IMR-90 (cell line): Measurements from ENCODE around the gene NR4A2. TPM values are rescaled to one million over a fixed set of nuclear protein-coding genes. Genes with fewer than 3 reads are reported as not detected.

Experiments
- ATAC-seq: fragments of 200-7000 bp; cut with Tn5 transposase; 2 replicates; pipeline ENCODE4 v1.9.1; 2020; ENCODE audit warnings: low read depth, mild to moderate bottlenecking, moderate library complexity
- BruUV-seq: library from RNA; stranded (reverse); fragments of 400-500 nt; replicated peaks from 2 replicates; lab custom pipeline; 2021; lab: Mats Ljungman, UMichigan
- CTCF ChIA-PET: fragments of 300-600 bp; formaldehyde crosslinking; extraction: SDS; loops from one replicate; lab custom pipeline; 2021; ENCODE audit warnings: antibody characterized with exemption; lab: Yijun Ruan, JAX
- POLR2A ChIA-PET: fragments of 300-600 bp; sonication (Branson Sonifier 250); formaldehyde crosslinking; loops from one replicate; lab custom pipeline; 2022; ENCODE audit warnings: antibody characterized with exemption; ENCODE audit not compliant: unreplicated experiment; lab: Charles Lee
- DNase-seq: peaks from one replicate; pipeline ENCODE4 v3.0.0; 2013
- H2AFZ ChIP-seq: replicated peaks from 2 replicates; pipeline ENCODE3; 2013; ENCODE audit warnings: low read length, mild to moderate bottlenecking; ENCODE audit not compliant: poor library complexity
- H2AK5ac ChIP-seq: 2 replicates; pipeline ENCODE4 v1.6.1; 2013; ENCODE audit warnings: low read depth, low read length, inconsistent platforms
- H2AK9ac ChIP-seq: replicated peaks from 2 replicates; pipeline ENCODE3; 2013; ENCODE audit warnings: mild to moderate bottlenecking, low read depth, low read length, moderate library complexity; ENCODE audit not compliant: poor library complexity
- H2BK120ac ChIP-seq: 2 replicates; pipeline ENCODE4 v1.6.1; 2013; ENCODE audit warnings: low read depth, low read length, inconsistent platforms
- H2BK15ac ChIP-seq: 3 replicates; pipeline ENCODE4 v1.6.1; 2013; ENCODE audit warnings: low read depth, low read length, inconsistent platforms
- H2BK20ac ChIP-seq: 2 replicates; pipeline ENCODE4 v1.6.1; 2013; ENCODE audit warnings: low read depth, mild to moderate bottlenecking, inconsistent platforms, low read length, moderate library complexity
- H2BK5ac ChIP-seq: 2 replicates; pipeline ENCODE4 v1.6.1; 2013; ENCODE audit warnings: mild to moderate bottlenecking, low read depth, low read length, inconsistent platforms; ENCODE audit not compliant: poor library complexity, severe bottlenecking
- H3K14ac ChIP-seq: replicated peaks from 2 replicates; pipeline ENCODE4 v1.6.1; 2013; ENCODE audit warnings: low read depth, low read length, inconsistent platforms
- H3K18ac ChIP-seq: 2 replicates; pipeline ENCODE4 v1.6.1; 2013; ENCODE audit warnings: low read depth, low read length, control low read depth
- H3K23ac ChIP-seq: 2 replicates; pipeline ENCODE4 v1.6.1; 2013; ENCODE audit warnings: low read depth, low read length, inconsistent platforms
- H3K27ac ChIP-seq: 2 replicates; pipeline ENCODE4 v1.5.1; 2013; ENCODE audit warnings: mild to moderate bottlenecking, control low read depth, low read length; ENCODE audit not compliant: insufficient read depth
- H3K27me3 ChIP-seq: 2 replicates; pipeline ENCODE4 v1.6.1; 2013; ENCODE audit warnings: low read length; ENCODE audit not compliant: control insufficient read depth, insufficient read depth
- H3K36me3 ChIP-seq: 2 replicates; pipeline ENCODE4 v1.6.1; 2013; ENCODE audit warnings: low read length, mixed read lengths; ENCODE audit not compliant: control insufficient read depth, insufficient read depth
- H3K4ac ChIP-seq: 2 replicates; pipeline ENCODE4 v1.6.1; 2013; ENCODE audit warnings: low read depth, low read length, inconsistent platforms
- H3K4me1 ChIP-seq: 2 replicates; pipeline ENCODE4 v1.6.1; 2013; ENCODE audit warnings: low read length, mixed read lengths; ENCODE audit not compliant: control insufficient read depth, insufficient read depth
- H3K4me2 ChIP-seq: 2 replicates; pipeline ENCODE4 v1.6.1; 2013; ENCODE audit warnings: low read depth, mild to moderate bottlenecking, control low read depth, low read length, moderate library complexity
- H3K4me3 ChIP-seq: 2 replicates; pipeline ENCODE4 v1.5.1; 2013; ENCODE audit warnings: low read depth, mild to moderate bottlenecking, control low read depth, low read length, moderate library complexity; ENCODE audit not compliant: insufficient read depth
- H3K56ac ChIP-seq: 2 replicates; pipeline ENCODE4 v1.6.1; 2013; ENCODE audit warnings: low read length, inconsistent platforms; ENCODE audit not compliant: insufficient read depth; ENCODE audit errors: extremely low read depth
- H3K79me1 ChIP-seq, 2 experiments: 2 replicates each; pipeline ENCODE4 v1.6.1; 2013; ENCODE audit warnings: low read length in 2 of 2, inconsistent platforms in 1 of 2, low read depth in 1 of 2
- H3K9ac ChIP-seq: 2 replicates; pipeline ENCODE4 v1.6.1; 2013; ENCODE audit warnings: low read depth, low read length, control low read depth
- H3K9me1 ChIP-seq: 2 replicates; pipeline ENCODE4 v1.6.1; 2013; ENCODE audit warnings: low read length, inconsistent platforms; ENCODE audit not compliant: insufficient read depth
- H3K9me3 ChIP-seq: 2 replicates; pipeline ENCODE4 v1.6.1; 2013; ENCODE audit warnings: low read length; ENCODE audit not compliant: control insufficient read depth, insufficient read depth
- H4K20me1 ChIP-seq: 2 replicates; pipeline ENCODE4 v1.6.1; 2013; ENCODE audit warnings: low read length, inconsistent platforms; ENCODE audit not compliant: insufficient read depth
- H4K5ac ChIP-seq: 2 replicates; pipeline ENCODE4 v1.6.1; 2013; ENCODE audit warnings: mild to moderate bottlenecking, low read depth, low read length, control low read depth
- H4K8ac ChIP-seq, 2 experiments: 2 replicates each; pipeline ENCODE4 v1.6.1; 2013; ENCODE audit warnings: low read depth in 2 of 2, low read length in 2 of 2, control low read depth in 1 of 2, inconsistent platforms in 1 of 2
- H4K91ac ChIP-seq: 2 replicates; pipeline ENCODE4 v1.6.1; 2013; ENCODE audit warnings: low read depth, low read length, inconsistent platforms; ENCODE audit not compliant: insufficient read depth
- BHLHE40 ChIP-seq: fragments of 150-350 bp; IDR thresholded peaks from 2 replicates; pipeline ENCODE4 v1.6.1; 2016; ENCODE audit warnings: mild to moderate bottlenecking, low read depth, low read length
- CEBPB ChIP-seq: IDR thresholded peaks from 2 replicates; pipeline ENCODE4 v1.6.1; 2012; ENCODE audit warnings: low read depth, low read length, improper control_type of control experiment
- CHD1 ChIP-seq: IDR thresholded peaks from 2 replicates; pipeline ENCODE4 v1.6.1; 2012; ENCODE audit warnings: low read depth, low read length, improper control_type of control experiment
- FOS ChIP-seq: fragments of 150-350 bp; IDR thresholded peaks from 2 replicates; pipeline ENCODE4 v1.6.1; 2016; ENCODE audit warnings: low read depth, low read length
- MAFK ChIP-seq: IDR thresholded peaks from 2 replicates; pipeline ENCODE4 v1.6.1; 2012; ENCODE audit warnings: low read depth, low read length, improper control_type of control experiment
- MAZ ChIP-seq: IDR thresholded peaks from 2 replicates; pipeline ENCODE4 v1.6.1; 2012; ENCODE audit warnings: low read depth, mild to moderate bottlenecking, low read length, improper control_type of control experiment, moderate library complexity, borderline replicate concordance
- MXI1 ChIP-seq: IDR thresholded peaks from 2 replicates; pipeline ENCODE4 v1.6.1; 2012; ENCODE audit warnings: low read depth, mild to moderate bottlenecking, low read length, moderate library complexity, borderline replicate concordance
- NFE2L2 ChIP-seq: fragments of 150-350 bp; IDR thresholded peaks from 2 replicates; pipeline ENCODE4 v1.6.1; 2016; ENCODE audit warnings: low read depth, mild to moderate bottlenecking, low read length
- POLR2A ChIP-seq: IDR thresholded peaks from 2 replicates; pipeline ENCODE4 v1.6.1; 2012; ENCODE audit warnings: mild to moderate bottlenecking, low read depth, low read length
- RAD21 ChIP-seq: IDR thresholded peaks from 2 replicates; pipeline ENCODE4 v1.6.1; 2012; ENCODE audit warnings: low read length, improper control_type of control experiment
- RFX5 ChIP-seq: IDR thresholded peaks from 2 replicates; pipeline ENCODE4 v1.8.0; 2012; ENCODE audit warnings: low read depth, mild to moderate bottlenecking, low read length, moderate library complexity
- SMC3 ChIP-seq: fragments of 150-350 bp; IDR thresholded peaks from 2 replicates; pipeline ENCODE4 v1.6.1; 2016; ENCODE audit warnings: low read depth, mild to moderate bottlenecking, antibody characterized with exemption, low read length, moderate library complexity
- WGBS, 2 experiments: methylation state at CpG; one replicate each; pipeline versions ENCODE4 v1.1.5 to v1.1.7; 2013; ENCODE audit warnings: missing lambda C conversion rate in 2 of 2; ENCODE audit not compliant: insufficient read length in 1 of 2; ENCODE audit errors: extremely low coverage in 2 of 2; 5-methylcytosine and 5-hydroxymethylcytosine counted together
- dilution Hi-C: fragments of 300-500 bp; cut with HindIII; formaldehyde crosslinking; loops from one replicate; pipeline ENCODE4 v1.14.3; 2018; ENCODE audit warnings: low sequenced_read_pairs; ENCODE audit not compliant: unreplicated experiment
- in situ Hi-C: fragments of 300-500 bp; cut with MboI; formaldehyde crosslinking; loops from 3 replicates; pipeline ENCODE4 v1.14.3; 2019; ENCODE audit warnings: low sequenced_read_pairs, inconsistent platforms, mixed read lengths
- intact Hi-C: fragments of 100-400 bp; cut with micrococcal nuclease; formaldehyde crosslinking; loops from 2 replicates; pipeline ENCODE4 v1.10.0; 2022
- polyA plus RNA-seq, 3 experiments: library from polyadenylated mRNA; depleted of rRNA; stranded (reverse); fragments of >200 nt; gene quantifications; 2 replicates each; pipeline ENCODE4 v1.2.3, GENCODE V29; 2012; ENCODE audit warnings: low replicate concordance in 1 of 3
- total RNA-seq: library from RNA; depleted of rRNA; stranded (reverse); fragments of >200 nt; gene quantifications from 2 replicates; pipeline ENCODE4 v1.2.3, GENCODE V29; 2012
- TF ChIP-seq, protein P1 (sequence below): conservative IDR thresholded peaks from 2 replicates; pipeline ENCODE4 v1.5.1; 2012; ENCODE audit warnings: mild to moderate bottlenecking, low read depth, low read length, improper control_type of control experiment
- TF ChIP-seq, protein P2 (sequence below): fragments of 150-350 bp; IDR thresholded peaks from 2 replicates; pipeline ENCODE4 v1.6.1; 2016; ENCODE audit warnings: low read depth, mild to moderate bottlenecking, low read length, moderate library complexity, borderline replicate concordance

NR4A2 gene
- total and polyA plus RNA-seq, 2 of the 4 experiments (the other 2 are of a cell fraction) = 0.72 to 2.3 TPM

DNA sequence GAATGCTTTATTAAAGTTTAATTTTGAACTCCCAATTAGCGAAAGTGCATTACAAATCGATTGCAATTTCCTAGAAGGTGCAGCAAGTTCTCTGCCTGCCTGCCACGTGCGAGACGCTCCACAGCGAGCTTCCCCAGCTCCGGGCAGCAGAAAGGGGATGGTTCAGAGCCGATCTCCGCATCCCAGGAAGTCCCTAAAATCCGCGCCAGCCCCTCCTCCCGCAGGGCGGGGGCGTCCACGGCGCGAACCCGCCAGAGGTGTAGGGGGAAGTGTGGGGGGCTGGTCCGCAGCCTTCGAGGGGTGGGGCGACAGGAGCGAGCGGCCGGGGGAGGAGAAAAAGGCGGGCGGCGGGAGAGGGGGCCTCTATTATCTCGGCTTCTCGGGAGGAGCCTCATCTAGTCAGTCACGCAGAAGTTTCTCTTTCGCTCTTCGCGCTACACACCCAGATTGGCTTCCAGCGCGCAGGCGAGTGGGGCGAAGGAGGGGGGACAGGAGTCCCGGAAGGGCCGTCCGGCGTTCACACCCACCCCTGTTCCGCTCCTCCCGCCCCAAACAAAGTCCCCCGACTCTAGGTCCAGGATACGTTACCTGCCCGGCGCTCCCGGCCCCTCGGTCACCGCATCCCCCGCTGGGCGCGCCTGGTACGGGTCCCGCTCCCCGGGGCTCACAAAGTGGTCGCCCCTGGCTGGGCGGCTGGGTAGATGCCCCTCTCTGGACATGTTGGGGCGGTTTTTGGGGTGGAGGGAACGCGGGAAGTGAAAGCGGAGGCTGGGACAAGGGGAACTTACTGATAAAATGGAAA lies 9.1 kb upstream of the NR4A2 start:
- Histone ChIP-seq H3K27ac (peak overlapping the region; percentile 96), H4K8ac (peak overlapping the region; percentile 50 to 73; a peak in 3 of 4 replicates), H4K20me1 (no peaks in the 10 kb centered on the region), H3K23ac (peak overlapping the region; percentile 73), H2BK20ac (0 out of 2 replicates have a peak overlapping the region, but pooled peaks have one; percentile 1), H3K27me3 (no peaks in the 10 kb centered on the region), H4K91ac (peak overlapping the region; percentile 66), H3K9ac (peak overlapping the region; percentile 84), H3K14ac (peak overlapping the region; percentile 74), H2AK9ac (peak overlapping the region; percentile 97), H3K56ac (peak overlapping the region; percentile 78), H3K9me3 (no peaks in the 10 kb centered on the region), H4K5ac (peak overlapping the region; percentile 70), H3K18ac (peak overlapping the region; percentile 78), H3K4me2 (peak overlapping the region; percentile 92), H2BK15ac (no peak overlapping the region; the same call in 2 of the 3 replicates), H3K4me3 (peak overlapping the region; percentile 85), H2AFZ (peak overlapping the region; percentile 93), H3K4me1 (no peaks in the 10 kb centered on the region), H3K4ac (peak overlapping the region; percentile 91), H3K36me3 (no peaks in the 10 kb centered on the region), H2BK120ac (peak overlapping the region; percentile 65), H3K79me1 (peaks cover 8 to 13% of the 10 kb centered on the region in 2 experiments; a peak in 3 of 4 replicates), H3K9me1 (no peaks in the 10 kb centered on the region), H2AK5ac (peak overlapping the region; percentile 7; the same call in 1 of the 2 replicates), H2BK5ac (peak overlapping the region; percentile 95)
- intact Hi-C loops (loop anchor here (1.0 to 5.0 kb wide), 5 partner anchors 7 to 906 kb away; partner anchors contain the start of gene GPD2), dilution Hi-C loops (no loop called here), in situ Hi-C loops (loop anchor here (25.0 kb wide), 3 partner anchors 246 to 1521 kb away; no protein-coding TSS in a partner anchor)
- DNase-seq (peak; percentile 94), ATAC-seq (peak; percentile 85)
- CTCF ChIA-PET = interaction anchor here (1.3 to 1.9 kb wide), 3 partner anchors 16 to 224 kb away, joined by 3 to 5 read pairs (median 3); no protein-coding TSS in a partner anchor
- POLR2A ChIA-PET = no interaction called here
- WGBS, 2 experiments = 0% methylated on average over 4 of the region's 62 CpGs; no CpG with 5 or more reads in 1 of the 2 experiments
- BruUV-seq = no TSS peak
- TF ChIP-seq NFE2L2 (no peak), FOS (no peak), MAFK (no peak), MXI1 (peak; percentile 88), MAZ (peak; percentile 92), POLR2A (peak; percentile 94), CHD1 (peak; percentile 96; the same call in 1 of the 2 replicates), RAD21 (peak; percentile 18; the same call in 1 of the 2 replicates), BHLHE40 (no peak; the same call in 1 of the 2 replicates), SMC3 (0 out of 2 replicates have a peak, but pooled peaks have one; percentile 7), RFX5 (no peak), CEBPB (no peak)
- TF ChIP-seq, protein P1, sequence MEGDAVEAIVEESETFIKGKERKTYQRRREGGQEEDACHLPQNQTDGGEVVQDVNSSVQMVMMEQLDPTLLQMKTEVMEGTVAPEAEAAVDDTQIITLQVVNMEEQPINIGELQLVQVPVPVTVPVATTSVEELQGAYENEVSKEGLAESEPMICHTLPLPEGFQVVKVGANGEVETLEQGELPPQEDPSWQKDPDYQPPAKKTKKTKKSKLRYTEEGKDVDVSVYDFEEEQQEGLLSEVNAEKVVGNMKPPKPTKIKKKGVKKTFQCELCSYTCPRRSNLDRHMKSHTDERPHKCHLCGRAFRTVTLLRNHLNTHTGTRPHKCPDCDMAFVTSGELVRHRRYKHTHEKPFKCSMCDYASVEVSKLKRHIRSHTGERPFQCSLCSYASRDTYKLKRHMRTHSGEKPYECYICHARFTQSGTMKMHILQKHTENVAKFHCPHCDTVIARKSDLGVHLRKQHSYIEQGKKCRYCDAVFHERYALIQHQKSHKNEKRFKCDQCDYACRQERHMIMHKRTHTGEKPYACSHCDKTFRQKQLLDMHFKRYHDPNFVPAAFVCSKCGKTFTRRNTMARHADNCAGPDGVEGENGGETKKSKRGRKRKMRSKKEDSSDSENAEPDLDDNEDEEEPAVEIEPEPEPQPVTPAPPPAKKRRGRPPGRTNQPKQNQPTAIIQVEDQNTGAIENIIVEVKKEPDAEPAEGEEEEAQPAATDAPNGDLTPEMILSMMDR = no peak
- TF ChIP-seq, protein P2, sequence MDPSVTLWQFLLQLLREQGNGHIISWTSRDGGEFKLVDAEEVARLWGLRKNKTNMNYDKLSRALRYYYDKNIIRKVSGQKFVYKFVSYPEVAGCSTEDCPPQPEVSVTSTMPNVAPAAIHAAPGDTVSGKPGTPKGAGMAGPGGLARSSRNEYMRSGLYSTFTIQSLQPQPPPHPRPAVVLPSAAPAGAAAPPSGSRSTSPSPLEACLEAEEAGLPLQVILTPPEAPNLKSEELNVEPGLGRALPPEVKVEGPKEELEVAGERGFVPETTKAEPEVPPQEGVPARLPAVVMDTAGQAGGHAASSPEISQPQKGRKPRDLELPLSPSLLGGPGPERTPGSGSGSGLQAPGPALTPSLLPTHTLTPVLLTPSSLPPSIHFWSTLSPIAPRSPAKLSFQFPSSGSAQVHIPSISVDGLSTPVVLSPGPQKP = no peak
